Measurements from ENCODE around the gene NFATC3. TPM values are rescaled to one million over a fixed set of nuclear protein-coding genes. Genes with fewer than 3 reads are reported as not detected.

NFATC3 gene
- total and polyA plus RNA-seq, 2 donors from 2014 or later: 15.0 to 37.7 TPM

- Histone ChIP-seq H3K36me3 (ENCODE audit: control insufficient read depth in 2 of 3, insufficient read depth in 3 of 3, low read length in 3 of 3) (peaks cover 0 to 5% (median 4%) of the 10 kb centered on the region in 3 donors), H3K9me3 (ENCODE audit: control insufficient read depth in 2 of 3, insufficient read depth in 1 of 3, low read length in 3 of 3) (no peaks in the 10 kb centered on the region), H3K4me3 (ENCODE audit: low read length in 3 of 3) (no peak overlapping the region), H3K4me1 (ENCODE audit: control insufficient read depth in 2 of 3, insufficient read depth in 2 of 3, low read depth in 1 of 3, low read length in 3 of 3) (peaks cover 0 to 40% (median 38%) of the 10 kb centered on the region in 3 donors), H3K27me3 (ENCODE audit: control insufficient read depth, insufficient read depth, low read length) (no peaks in the 10 kb centered on the region), H3K9ac (ENCODE audit: low read length in 3 of 3) (no peak overlapping the region), H3K27ac (ENCODE audit: low read depth in 2 of 2, low read length in 2 of 2) (no peak overlapping the region)
- intact Hi-C loops (cut with DNase I): no loop called here
- TF ChIP-seq CTCF (IDR thresholded peaks at IDR 0.05; ENCODE audit: borderline replicate concordance, extremely low read depth, insufficient read depth): no peak
- no peak for FAIRE-seq
- DNase-seq: no peak
Measured at GRCh38 chr16:68077866-68078700, 7.1 kb upstream of the NFATC3 start.

GRCh38 chr16:68078701-68079375, 6.3 kb upstream of the NFATC3 start:
- no peak overlapping the region for H3K4me3 ChIP-seq (ENCODE audit: low read length in 3 of 3)
- peak overlapping the region; percentile 72 to 88 for H3K27ac ChIP-seq (ENCODE audit: low read depth in 2 of 2, low read length in 2 of 2)
- no peak for TF ChIP-seq CTCF (IDR thresholded peaks at IDR 0.05; ENCODE audit: borderline replicate concordance, extremely low read depth, insufficient read depth)
- peaks cover 0 to 4% (median 3%) of the 10 kb centered on the region in 3 donors for H3K36me3 ChIP-seq (ENCODE audit: control insufficient read depth in 2 of 3, insufficient read depth in 3 of 3, low read length in 3 of 3)
- H3K9ac ChIP-seq (ENCODE audit: low read length in 3 of 3): no peak overlapping the region
- H3K27me3 ChIP-seq (ENCODE audit: control insufficient read depth, insufficient read depth, low read length): no peaks in the 10 kb centered on the region
- no peak for FAIRE-seq
- intact Hi-C loops (cut with DNase I): no loop called here
- DNase-seq: no peak
- no peaks in the 10 kb centered on the region for H3K9me3 ChIP-seq (ENCODE audit: control insufficient read depth in 2 of 3, insufficient read depth in 1 of 3, low read length in 3 of 3)
- peaks cover 4 to 48% (median 44%) of the 10 kb centered on the region in 3 donors for H3K4me1 ChIP-seq (ENCODE audit: control insufficient read depth in 2 of 3, insufficient read depth in 2 of 3, low read depth in 1 of 3, low read length in 3 of 3)

- Histone ChIP-seq H3K27ac (ENCODE audit: low read depth in 2 of 2, low read length in 2 of 2) (peak overlapping the region; percentile 72 to 88), H3K4me1 (ENCODE audit: control insufficient read depth in 2 of 3, insufficient read depth in 2 of 3, low read depth in 1 of 3, low read length in 3 of 3) (peaks cover 5 to 52% (median 45%) of the 10 kb centered on the region in 3 donors), H3K9ac (ENCODE audit: low read length in 3 of 3) (no peak overlapping the region), H3K9me3 (ENCODE audit: control insufficient read depth in 2 of 3, insufficient read depth in 1 of 3, low read length in 3 of 3) (no peaks in the 10 kb centered on the region), H3K4me3 (ENCODE audit: low read length in 3 of 3) (no peak overlapping the region), H3K27me3 (ENCODE audit: control insufficient read depth, insufficient read depth, low read length) (no peaks in the 10 kb centered on the region), H3K36me3 (ENCODE audit: control insufficient read depth in 2 of 3, insufficient read depth in 3 of 3, low read length in 3 of 3) (no peaks in the 10 kb centered on the region)
- no peak for DNase-seq
- intact Hi-C loops (cut with DNase I): no loop called here
- no peak for FAIRE-seq
- TF ChIP-seq CTCF (IDR thresholded peaks at IDR 0.05; ENCODE audit: borderline replicate concordance, extremely low read depth, insufficient read depth): no peak
Measured at GRCh38 chr16:68079376-68079625, 5.9 kb upstream of the NFATC3 start.

Data from kidney (tissue), 14 donors.